Measurements from ENCODE around the gene CCL17.

- TF ChIP-seq ARHGAP35 (IDR thresholded peaks at IDR 0.05; ENCODE audit: partially characterized antibody) (no peak), ARID2 (IDR thresholded peaks at IDR 0.05) (no peak), PBX2 (CRISPR knock-in tag; IDR thresholded peaks at IDR 0.05; ENCODE audit: low read depth) (no peak), PBX2 (tag; conservative IDR thresholded peaks at IDR 0.05; ENCODE audit: low read depth) (no peak), IRF2 (CRISPR knock-in tag; IDR thresholded peaks at IDR 0.05) (no peak), SREBF1 (IDR thresholded peaks at IDR 0.05; ENCODE audit: borderline replicate concordance, low read depth, low read length) (no peak), REST (IDR thresholded peaks at IDR 0.05; ENCODE audit: borderline replicate concordance) (peak; percentile 37), REST (CRISPR knock-in tag; IDR thresholded peaks at IDR 0.05; ENCODE audit: low read depth) (no peak), ATF2 (CRISPR knock-in tag; IDR thresholded peaks at IDR 0.05) (no peak), ZBTB40 (IDR thresholded peaks at IDR 0.05) (no peak), ZBTB40 (CRISPR knock-in tag; IDR thresholded peaks at IDR 0.05) (no peak), RAD21 (CRISPR knock-in tag; conservative IDR thresholded peaks at IDR 0.05 in 1 of 2, IDR thresholded peaks at IDR 0.05 in 1 of 2) (no peak), KDM1A (IDR thresholded peaks at IDR 0.05) (no peak)
Measured at GRCh38 chr16:57401943-57402640, 2.5 kb upstream of the CCL17 start.
